Loucy (cell line): ENCODE measurements around the gene HLA-DMA.
A peak's percentile ranks its signal among the peaks of the same experiment; 100 is the strongest.

Experiments used
- H2AFZ ChIP-seq: fragments of 200-600 bp; sonication (generic); 2 replicates; pipeline ENCODE4 v1.6.0; 2016; ENCODE audit warnings: antibody characterized with exemption, mild to moderate bottlenecking, low read length, moderate library complexity
- H3F3A ChIP-seq: fragments of 200-600 bp; 2 replicates; pipeline ENCODE4 v1.6.0; 2016; ENCODE audit warnings: antibody characterized with exemption, low read depth, mild to moderate bottlenecking
- H3K27me3 ChIP-seq: fragments of 200-600 bp; sonication (generic); 2 replicates; pipeline ENCODE4 v1.6.1; 2014; ENCODE audit warnings: low read length, mild to moderate bottlenecking; ENCODE audit not compliant: insufficient read depth, poor library complexity, severe bottlenecking
- H3K36me3 ChIP-seq: fragments of 200-600 bp; sonication (generic); 2 replicates; pipeline ENCODE4 v1.6.1; 2016; ENCODE audit warnings: low read length; ENCODE audit not compliant: insufficient read depth
- H3K4me1 ChIP-seq: fragments of 200-600 bp; sonication (generic); 2 replicates; pipeline ENCODE4 v1.5.1; 2014; ENCODE audit warnings: low read length, mild to moderate bottlenecking; ENCODE audit not compliant: insufficient read depth, poor library complexity, severe bottlenecking
- H3K4me2 ChIP-seq: fragments of 200-600 bp; sonication (generic); 2 replicates; pipeline ENCODE4 v1.6.0; 2014; ENCODE audit warnings: antibody characterized with exemption, low read length, low read depth, mild to moderate bottlenecking; ENCODE audit not compliant: poor library complexity, severe bottlenecking
- H3K4me3 ChIP-seq: fragments of 200-600 bp; sonication (generic); 2 replicates; pipeline ENCODE4 v1.5.1; 2014; ENCODE audit warnings: low read length, mild to moderate bottlenecking, mixed read lengths; ENCODE audit not compliant: poor library complexity, severe bottlenecking
- H3K79me2 ChIP-seq: fragments of 200-600 bp; sonication (generic); 2 replicates; pipeline ENCODE4 v1.6.1; 2014; ENCODE audit warnings: low read length; ENCODE audit not compliant: insufficient read depth
- H3K9ac ChIP-seq: fragments of 200-600 bp; sonication (generic); 2 replicates; pipeline ENCODE4 v1.6.0; 2014; ENCODE audit warnings: mild to moderate bottlenecking, low read depth, low read length, moderate library complexity; ENCODE audit not compliant: poor library complexity, severe bottlenecking
- H3K9me2 ChIP-seq: fragments of 200-600 bp; sonication (generic); replicated peaks from 2 replicates; pipeline ENCODE4 v1.6.1; 2016; ENCODE audit warnings: low read depth, low read length, mixed read lengths
- H3K9me3 ChIP-seq: fragments of 200-600 bp; sonication (generic); 2 replicates; pipeline ENCODE4 v1.6.1; 2014; ENCODE audit warnings: mild to moderate bottlenecking, antibody characterized with exemption, low read length, low read depth; ENCODE audit not compliant: insufficient read depth
- H4K20me1 ChIP-seq: fragments of 200-600 bp; sonication (generic); 2 replicates; pipeline ENCODE4 v1.6.0; 2014; ENCODE audit warnings: antibody characterized with exemption, low read length, mild to moderate bottlenecking; ENCODE audit not compliant: insufficient read depth, poor library complexity, severe bottlenecking
- CTCF ChIP-seq: fragments of 200-600 bp; sonication (generic); conservative IDR thresholded peaks from 2 replicates; pipeline ENCODE4 v1.5.1; 2014; ENCODE audit warnings: mild to moderate bottlenecking, antibody characterized with exemption, low read length
- EZH2phosphoT487 ChIP-seq: fragments of 200-600 bp; IDR thresholded peaks from 2 replicates; pipeline ENCODE4 v1.6.1; 2018; ENCODE audit warnings: antibody characterized with exemption, mild to moderate bottlenecking, moderate library complexity, borderline replicate concordance

HLA-DMA gene

DNA sequence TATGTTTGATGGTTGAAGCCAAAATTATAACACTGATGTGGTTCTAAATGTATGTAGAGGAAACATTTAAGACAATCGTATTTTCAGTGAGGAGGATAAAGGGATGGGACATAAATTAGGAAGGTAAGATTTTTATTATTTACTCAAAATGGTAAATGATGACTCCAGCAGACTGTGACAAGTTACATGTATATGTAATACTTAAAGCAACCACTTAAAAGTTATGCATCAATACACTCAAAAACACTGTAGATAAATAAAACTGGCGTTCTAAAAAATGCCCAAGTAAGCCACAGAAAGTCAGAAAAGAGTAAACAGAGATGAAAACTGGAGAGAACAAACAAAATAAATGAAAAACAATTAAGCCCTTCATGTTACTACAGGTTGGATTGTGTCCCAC lies 30.8 kb downstream of the HLA-DMA start:
- H3K27me3 ChIP-seq: no peaks in the 10 kb centered on the region
- TF ChIP-seq CTCF (no peak), EZH2phosphoT487 (no peak)
- no peaks in the 10 kb centered on the region for H3K9me2 ChIP-seq
- H3K4me3 ChIP-seq: no peak overlapping the region
- no peaks in the 10 kb centered on the region for H4K20me1 ChIP-seq
- no peaks in the 10 kb centered on the region for H3F3A ChIP-seq
- H2AFZ ChIP-seq: peak overlapping the region; percentile 59
- no peaks in the 10 kb centered on the region for H3K79me2 ChIP-seq
- peaks cover 26% of the 10 kb centered on the region for H3K4me1 ChIP-seq
- H3K36me3 ChIP-seq: no peaks in the 10 kb centered on the region
- H3K9ac ChIP-seq: no peak overlapping the region
- no peak overlapping the region for H3K4me2 ChIP-seq
- H3K9me3 ChIP-seq: no peaks in the 10 kb centered on the region

DNA sequence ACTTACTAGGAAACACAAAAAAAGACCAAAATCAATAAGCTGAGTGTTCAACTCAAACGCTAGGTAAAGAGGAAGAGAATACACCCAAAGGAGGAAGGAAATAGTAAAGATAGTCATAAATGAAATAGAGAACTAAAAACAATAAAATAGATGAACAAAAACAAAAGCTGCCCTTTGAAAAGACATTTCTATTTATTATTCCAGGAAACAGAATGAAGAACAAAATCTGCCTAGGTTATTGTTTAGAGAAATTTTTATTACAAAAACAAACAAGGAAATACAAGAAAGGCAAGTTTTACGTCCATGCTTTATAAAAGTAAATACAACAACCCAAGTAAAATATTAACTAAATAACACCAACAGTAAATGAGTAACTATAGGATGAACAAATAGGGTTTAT lies 32.2 kb downstream of the HLA-DMA start:
- TF ChIP-seq EZH2phosphoT487: no peak
- TF ChIP-seq CTCF: no peak
- H3K9me2 ChIP-seq: no peaks in the 10 kb centered on the region
- H3K9ac ChIP-seq: no peak overlapping the region
- H3K4me3 ChIP-seq: no peak overlapping the region
- H2AFZ ChIP-seq: peak overlapping the region; percentile 62; the same call in 1 of the 2 replicates
- peaks cover 40% of the 10 kb centered on the region for H3K4me1 ChIP-seq
- no peaks in the 10 kb centered on the region for H3F3A ChIP-seq
- no peaks in the 10 kb centered on the region for H4K20me1 ChIP-seq
- no peaks in the 10 kb centered on the region for H3K9me3 ChIP-seq
- H3K79me2 ChIP-seq: no peaks in the 10 kb centered on the region
- no peaks in the 10 kb centered on the region for H3K27me3 ChIP-seq
- no peaks in the 10 kb centered on the region for H3K36me3 ChIP-seq
- peak overlapping the region; percentile 38 for H3K4me2 ChIP-seq

GRCh38 chr6:32912951-32913350 lies 39.9 kb downstream of the HLA-DMA start:
- H3K4me2 ChIP-seq: no peak overlapping the region
- no peaks in the 10 kb centered on the region for H3K27me3 ChIP-seq
- H3K9me3 ChIP-seq: no peaks in the 10 kb centered on the region
- no peaks in the 10 kb centered on the region for H3F3A ChIP-seq
- H2AFZ ChIP-seq: no peak overlapping the region
- no peaks in the 10 kb centered on the region for H4K20me1 ChIP-seq
- H3K79me2 ChIP-seq: no peaks in the 10 kb centered on the region
- peaks cover 16% of the 10 kb centered on the region for H3K4me1 ChIP-seq
- H3K9ac ChIP-seq: no peak overlapping the region
- no peak overlapping the region for H3K4me3 ChIP-seq
- H3K36me3 ChIP-seq: no peaks in the 10 kb centered on the region
- H3K9me2 ChIP-seq: no peaks in the 10 kb centered on the region
- no peak for TF ChIP-seq CTCF
- no peak for TF ChIP-seq EZH2phosphoT487
